Stimulated activated CD8-positive, alpha-beta memory T cell treated with anti-CD3 and anti-CD28 coated beads, Interleukin-7, amount 100 ng/mL, for 24 hours (primary cell): ENCODE results near the gene GLT6D1.
"Not testable (repeated sequence)": the region's sequence is repeated elsewhere in the genome, so short reads cannot be mapped to it uniquely, and the experiment has no call there.

Experiments
- DNase-seq: peaks from one replicate; pipeline ENCODE4 v3.0.0-alpha.2; 2020; ENCODE audit warnings: low read depth

GLT6D1 gene, protein sequence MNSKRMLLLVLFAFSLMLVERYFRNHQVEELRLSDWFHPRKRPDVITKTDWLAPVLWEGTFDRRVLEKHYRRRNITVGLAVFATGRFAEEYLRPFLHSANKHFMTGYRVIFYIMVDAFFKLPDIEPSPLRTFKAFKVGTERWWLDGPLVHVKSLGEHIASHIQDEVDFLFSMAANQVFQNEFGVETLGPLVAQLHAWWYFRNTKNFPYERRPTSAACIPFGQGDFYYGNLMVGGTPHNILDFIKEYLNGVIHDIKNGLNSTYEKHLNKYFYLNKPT

DNA sequence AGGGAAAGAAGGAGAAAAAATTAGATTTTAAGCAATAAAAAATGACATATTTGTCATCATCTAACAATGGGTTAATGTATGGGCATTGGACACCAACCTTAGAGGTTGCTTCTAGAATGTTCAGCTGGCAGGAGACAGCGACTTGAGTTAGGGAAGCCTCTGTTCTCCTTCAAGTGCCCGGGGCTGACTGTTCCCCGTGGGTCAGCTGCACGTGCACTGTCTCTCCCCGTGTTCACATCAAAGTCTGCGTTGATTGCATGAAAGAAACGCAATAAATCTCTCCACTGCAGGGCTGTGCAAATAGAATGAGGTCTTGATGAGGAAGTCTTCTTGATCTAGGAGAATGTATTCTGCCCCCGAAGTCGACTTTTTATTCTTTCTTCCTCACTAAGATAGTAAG lies at the start of gene GLT6D1:
Gene GLT6D1, minus strand, starts transcription at position 345 of the 400 bp plus-strand sequence. CDS start 353 bp downstream, outside the sequence.
- DNase-seq = no peak

DNA sequence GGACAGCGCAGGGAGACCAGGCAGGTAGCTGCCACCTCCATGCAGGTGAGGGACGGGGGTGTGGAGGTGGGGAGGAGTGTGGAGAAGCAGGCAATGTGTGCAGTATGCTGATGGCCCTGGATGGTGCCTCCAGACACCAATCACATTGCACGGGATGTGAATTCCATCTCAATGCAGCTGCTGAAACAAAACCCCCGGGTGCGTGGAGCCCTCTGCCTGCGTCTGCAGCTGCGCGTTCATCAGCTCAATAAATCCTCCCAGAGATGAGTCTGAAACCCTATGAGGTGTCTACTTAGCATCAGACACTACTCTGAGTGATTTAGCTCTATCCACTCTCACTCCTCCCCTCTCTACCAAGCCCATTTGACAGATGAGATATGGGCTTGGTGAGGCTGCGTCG lies 49.7 kb upstream of the GLT6D1 start:
- DNase-seq = no peak

DNA sequence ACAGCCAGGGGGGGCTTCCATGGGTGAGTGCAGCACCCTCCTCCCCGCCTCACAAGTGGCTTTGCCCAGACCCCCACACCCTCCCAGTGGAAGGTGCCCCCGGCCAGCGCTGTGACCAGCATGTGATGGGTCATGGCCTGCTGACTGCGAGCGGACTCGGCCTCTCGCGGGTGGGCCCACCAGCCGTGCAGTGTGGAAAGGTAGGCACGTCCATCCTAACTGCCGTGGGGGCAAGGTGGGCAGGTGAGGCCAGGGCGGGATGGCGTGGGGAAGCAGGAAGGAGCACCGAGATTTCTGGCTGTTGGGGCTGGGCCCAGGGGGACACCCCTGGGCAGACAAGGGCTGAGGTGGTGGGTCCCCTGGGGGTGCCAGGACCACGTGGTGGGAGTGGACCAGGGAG lies 47.9 kb upstream of the GLT6D1 start:
- no peak for DNase-seq

DNA sequence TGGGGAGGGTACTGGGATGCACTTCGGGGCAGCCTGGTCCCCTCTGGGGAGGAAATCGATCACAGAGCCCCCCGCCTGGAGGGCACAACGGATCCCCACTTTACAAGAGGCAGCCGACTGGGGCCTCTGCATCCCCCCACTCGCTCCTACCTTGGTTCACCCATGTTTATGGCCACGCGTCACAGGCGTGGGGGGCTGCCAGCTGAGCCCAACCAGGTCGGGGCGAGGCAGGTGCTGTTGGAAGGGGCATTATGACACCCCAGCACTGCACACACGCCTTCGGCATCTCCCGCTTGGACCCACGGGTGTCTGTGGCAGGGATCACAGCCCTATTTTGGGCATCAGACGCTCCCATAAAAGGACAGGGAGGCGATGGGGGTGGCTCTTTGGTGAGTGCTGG lies 45.4 kb upstream of the GLT6D1 start:
- no peak for DNase-seq

DNA sequence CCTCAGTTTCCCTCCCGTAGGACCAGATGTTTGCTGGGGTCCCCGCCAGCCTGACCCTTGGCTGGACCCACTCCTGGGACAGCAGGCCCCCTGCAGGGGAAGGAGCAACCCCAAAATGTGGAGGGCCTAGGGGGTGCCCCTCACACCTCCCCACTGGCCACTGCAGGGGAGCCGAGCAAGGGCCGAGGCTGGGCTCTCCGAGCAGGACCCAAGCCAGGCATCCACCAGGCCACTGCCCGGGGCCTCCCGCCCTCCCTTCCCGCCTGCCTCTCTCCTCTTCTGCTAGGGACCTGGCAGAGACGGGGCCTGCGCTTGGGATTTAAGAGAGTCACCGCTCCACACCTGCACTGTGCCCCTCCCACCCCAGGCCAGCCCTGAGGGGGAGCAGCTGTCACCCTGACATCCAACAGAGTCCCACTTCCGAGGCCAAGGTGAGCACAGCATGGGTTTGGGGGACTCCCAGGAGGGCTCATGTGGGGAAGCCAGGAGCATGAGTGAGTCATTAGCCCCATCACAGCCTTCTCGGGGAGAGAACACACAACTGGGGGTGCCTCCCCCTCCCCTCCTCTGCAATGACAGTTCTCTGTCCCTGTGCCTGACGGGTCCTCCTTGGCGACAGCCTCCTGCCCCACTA lies 44.2 kb upstream of the GLT6D1 start:
- DNase-seq = no peak

DNA sequence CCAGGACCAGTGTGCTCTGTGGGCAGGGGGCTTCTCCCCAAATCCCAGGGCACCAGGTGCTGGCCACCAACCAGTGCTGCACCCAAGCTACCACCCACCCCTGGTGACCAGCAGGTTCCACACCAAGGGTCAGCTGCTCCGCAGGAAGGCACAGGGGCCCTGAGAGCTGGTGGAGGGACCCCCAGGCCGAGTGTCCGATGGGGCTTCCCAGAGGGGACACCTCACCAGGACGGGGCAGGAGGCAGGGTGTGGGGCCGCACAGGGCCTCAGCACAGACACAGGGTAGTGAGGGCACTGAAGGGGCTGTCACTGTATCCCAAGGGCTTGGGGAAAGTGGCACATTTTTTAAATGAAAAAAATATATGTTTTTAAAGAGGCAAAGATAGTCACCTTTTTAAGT lies 41.8 kb upstream of the GLT6D1 start:
- no peak for DNase-seq

DNA sequence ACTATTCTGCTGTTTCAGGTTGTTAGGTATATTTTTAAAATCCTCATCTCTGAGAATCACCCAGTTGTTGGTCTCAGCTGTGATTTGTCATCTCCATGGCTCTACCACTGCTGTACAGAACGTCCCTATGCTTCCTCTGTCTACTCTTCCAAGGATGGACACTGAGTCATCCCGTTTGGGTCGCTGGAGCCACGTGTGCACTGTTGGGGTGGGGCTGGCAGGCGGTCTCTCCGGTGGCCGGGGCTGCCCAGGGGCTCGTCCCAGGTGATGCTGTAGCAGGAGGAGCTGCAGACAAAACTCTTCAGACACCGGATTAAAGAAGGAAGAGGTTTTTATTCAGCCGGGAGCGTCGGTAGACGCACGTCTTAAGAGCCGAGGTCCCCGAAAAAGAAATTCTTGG lies 40.7 kb upstream of the GLT6D1 start:
- no peak for DNase-seq

DNA sequence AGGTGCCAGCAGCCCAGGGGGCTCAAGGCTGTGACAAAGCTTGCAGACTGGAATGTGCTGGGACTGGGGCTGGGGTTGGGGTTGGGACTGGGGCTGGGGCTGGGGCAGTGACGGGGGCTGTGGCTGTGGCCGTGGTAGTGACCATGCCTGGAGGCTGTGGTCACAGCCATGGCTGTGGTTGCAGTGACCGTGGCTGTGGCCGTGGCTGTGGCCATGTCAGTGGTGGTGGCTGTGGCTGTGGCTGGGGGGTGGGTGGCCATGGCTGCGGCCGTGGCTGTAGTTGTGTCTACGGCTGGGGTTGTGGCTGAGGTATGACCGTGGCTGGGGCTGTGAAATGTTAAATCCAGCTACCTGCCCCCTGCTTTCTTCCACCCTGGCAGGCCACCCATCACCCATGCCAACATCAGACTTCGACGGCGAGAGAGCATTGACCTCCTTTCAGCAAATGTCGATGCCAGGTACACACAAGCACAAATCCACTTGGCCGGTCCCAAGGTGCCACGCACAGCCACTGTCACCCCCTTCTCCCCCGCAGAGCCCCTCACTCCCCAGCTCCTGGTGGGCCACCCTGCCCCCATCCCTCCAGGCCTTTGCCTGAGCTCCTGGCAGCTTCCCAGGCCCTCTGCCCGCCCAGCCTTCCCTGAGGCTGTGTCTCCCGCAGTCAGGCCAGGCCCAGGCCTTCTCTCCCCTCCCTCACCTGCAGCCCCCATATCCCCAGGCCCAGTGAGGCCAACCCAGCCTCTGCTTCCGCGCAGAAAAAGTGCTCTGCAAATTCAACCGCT lies 39.1 kb upstream of the GLT6D1 start:
- DNase-seq = no peak

DNA sequence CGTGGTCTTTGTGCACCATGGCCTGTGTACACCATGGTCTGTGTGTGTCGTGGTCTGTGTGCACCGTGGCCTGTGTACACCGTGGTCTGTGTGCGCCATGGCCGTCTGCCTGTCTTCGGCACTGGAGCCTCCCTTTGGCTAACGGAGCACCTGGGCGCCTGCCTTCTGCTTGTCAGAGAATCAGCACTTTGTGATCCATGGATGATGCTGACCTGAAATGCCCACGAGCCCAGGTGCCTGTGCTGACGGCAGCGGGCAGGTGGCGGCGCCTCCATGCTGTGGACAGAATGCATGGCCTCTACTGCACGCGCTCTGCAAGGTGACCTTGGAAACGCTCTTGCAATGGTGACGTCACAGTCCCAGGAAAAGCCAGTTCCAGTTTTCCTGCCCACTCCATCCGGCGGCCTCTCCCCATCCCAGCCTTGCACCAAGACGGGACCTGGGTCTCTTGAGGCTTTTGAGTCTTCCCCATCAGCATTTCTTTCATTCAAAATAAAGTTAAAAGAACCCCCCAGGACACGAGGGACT lies 38.4 kb upstream of the GLT6D1 start:
- no peak for DNase-seq

DNA sequence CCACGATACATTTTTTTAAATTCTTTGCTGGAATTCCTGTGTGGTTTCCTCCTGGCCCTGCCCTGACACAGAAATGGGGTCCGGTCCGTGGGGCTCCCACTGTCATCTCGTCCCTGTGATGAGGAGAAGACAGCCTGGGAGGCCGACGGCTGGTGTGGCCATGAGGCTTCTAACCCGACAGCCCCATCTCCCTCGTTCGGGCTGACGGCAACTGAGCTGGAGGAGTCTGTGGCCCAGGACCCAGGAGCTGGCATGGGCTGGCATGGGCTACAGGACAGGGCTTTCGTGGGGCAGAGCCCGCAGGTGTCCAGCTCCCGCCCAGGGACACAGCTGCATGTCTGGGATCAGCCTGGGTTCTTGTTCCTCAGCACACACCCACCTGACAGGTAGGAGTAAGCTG lies 37.6 kb upstream of the GLT6D1 start:
- DNase-seq = no peak

DNA sequence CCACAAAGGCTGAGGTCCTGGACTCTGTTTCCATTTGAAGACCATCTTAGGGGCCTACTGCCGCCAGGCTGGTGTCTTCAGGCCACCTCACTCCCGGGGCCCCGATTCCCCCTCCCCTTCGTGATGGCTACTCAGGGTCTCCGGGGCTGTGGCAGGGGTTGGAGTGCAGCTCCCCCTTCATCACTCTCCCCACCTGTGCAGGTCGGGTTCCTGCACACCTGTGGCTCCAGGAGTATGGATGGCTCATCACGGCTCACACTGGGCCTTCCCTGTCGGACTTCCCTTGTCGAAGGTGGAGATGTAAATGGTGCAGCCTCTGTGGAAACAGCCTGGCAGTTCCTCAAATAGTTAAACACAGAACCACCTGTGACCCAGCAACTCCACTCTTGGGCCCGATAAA lies 35.6 kb upstream of the GLT6D1 start:
- no peak for DNase-seq

DNA sequence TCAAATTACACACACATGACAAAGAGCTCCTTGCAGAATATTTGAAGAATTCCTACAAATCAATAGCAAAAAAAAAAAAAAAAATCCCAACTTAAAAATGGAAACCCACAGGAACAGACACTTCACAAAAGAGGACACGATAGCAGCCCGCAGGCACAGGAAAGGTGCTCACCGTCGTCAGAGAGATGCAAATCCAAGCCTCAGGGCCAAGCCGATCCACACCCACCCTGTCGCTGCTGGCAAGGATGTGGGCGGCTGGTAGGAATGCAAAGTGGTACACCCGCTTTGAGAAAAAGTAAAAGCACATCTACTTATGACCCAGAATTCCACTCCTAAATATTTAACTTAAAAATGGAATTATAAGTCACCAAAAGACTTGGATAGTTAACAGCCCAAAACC lies 34.6 kb upstream of the GLT6D1 start:
- DNase-seq = no peak

DNA sequence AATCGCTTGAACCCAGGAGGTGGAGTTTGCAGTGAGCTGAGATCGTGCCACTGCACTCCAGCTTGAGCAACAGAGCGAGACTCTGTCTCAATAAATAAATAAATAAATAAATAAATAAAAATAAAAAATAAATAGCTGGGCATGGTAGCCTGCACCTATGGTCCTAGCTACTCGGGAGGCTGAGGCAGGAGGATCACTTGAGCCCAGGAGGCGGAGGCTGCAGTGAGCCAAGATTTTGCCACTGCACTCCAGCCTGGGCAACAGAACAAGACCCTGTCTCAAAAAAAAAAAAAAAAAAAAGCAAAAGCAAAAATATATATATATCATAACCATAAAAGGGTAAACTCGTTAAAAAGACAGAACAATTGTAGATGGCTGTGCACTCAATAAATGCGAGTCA lies 33.4 kb upstream of the GLT6D1 start:
- DNase-seq = not testable (repeated sequence)

DNA sequence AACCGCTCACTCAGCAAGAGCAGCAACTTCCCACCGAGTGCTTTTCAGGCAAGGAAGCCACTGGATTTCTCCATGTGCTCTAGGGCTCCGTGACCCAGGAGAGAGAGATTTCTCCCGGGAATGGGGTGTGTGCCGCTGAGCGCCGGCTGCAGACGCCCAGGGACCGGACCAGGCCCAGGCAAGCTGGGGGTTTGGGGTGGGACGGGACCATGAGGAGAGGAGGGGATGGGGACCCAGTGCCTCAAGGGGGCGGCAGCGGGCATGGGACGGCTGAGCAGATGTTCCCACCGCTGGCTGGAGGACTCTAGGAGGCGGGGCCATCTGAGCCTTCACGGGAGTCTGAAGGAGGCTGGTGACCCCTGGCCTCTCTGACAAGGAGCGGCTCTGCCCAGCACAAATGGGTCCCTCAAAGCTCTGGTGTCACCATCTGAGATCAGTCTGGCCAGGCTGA lies 32.3 kb upstream of the GLT6D1 start:
- no peak for DNase-seq

DNA sequence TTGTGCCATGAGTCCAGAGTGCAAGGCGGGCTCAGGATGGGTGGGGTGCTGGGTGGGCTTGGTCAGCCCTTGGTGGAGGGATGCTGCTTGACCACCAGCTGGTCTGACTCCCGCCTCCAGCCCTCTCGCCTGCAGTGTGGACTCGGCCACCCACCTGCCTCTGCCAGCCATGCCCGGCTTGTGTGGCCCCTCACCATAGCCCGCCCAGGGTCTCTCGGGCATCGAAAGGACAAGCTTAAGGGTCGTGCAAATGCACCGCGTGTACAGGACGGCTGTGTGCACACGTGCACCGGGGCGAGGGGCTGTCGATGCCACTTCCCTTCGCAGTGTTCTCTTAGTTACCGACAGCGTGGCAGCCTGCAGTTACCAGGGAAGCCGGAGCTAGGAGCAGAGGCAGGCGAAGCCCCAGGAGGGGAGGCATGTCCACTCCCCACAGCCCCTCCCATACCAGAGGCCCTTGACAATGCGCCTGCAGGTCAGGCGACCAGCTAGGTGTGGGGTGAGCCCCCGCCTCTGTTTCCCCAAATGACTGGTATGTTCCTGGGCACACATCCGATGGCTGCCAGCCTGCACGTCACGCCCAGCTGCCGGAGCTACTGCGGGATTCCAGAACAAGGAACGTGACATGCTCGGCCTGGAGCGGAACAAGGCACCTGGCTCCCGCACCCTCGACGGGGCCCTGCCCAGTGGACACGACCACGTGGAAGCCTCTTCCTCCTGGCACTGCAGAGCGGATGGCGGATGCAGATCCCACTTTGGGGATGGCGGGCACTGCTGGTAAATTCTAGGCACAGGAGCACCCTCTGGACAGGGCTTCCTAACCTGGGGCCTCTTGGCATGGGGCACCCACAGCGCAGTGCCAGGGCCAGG lies 31.6 kb upstream of the GLT6D1 start:
- DNase-seq = no peak

DNA sequence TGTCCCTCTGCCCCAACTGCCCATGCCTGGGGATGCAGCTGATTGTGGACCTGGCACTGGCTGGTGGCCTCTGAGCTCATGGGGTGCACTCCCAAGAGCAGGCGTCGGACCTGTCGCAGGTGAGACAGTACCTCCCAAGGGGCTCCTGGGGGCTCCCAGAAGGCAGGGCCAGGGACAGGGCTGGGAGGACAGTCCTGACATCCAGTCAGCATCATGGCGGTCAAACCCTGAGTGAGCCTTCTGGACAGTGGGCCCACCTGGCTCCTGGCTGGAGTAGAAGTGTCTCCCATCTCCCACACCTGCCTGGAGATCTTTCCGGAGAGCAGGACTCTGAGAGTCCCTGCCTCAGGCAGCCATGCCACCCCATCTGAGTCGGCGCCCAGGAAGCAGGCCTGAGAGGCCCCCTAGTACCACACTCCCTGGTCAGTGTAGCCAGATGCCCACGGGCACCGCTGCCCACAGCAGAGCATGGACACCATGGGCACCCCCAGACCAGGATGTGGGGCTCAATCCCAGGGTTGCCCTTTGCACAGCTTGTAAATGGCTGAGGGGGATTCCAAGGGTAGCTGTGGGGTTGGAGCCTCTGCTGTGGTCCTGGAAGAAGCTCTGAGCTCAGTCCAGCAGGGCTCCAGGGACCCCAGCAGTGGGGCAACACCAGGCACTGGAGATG lies 30.4 kb upstream of the GLT6D1 start:
- no peak for DNase-seq

DNA sequence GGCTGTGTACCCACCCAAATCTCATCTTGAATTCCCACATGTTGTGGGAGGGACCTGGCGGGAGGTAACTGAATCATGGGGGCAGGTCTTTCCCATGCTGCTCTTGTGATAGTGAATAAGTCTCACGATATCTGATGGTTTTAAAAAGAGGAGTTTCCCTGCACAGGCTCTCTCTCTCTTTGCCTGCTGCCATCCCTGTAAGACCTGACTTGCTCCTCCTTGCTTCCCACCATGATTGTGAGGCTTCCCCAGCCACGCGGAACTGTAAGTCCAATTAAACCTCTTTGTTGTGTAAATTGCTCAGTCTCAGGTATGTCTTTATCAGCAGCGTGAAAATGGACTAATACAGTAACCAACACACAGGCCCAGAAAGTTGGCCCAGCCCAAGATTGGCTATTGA lies 29.7 kb upstream of the GLT6D1 start:
- not testable (repeated sequence) for DNase-seq

DNA sequence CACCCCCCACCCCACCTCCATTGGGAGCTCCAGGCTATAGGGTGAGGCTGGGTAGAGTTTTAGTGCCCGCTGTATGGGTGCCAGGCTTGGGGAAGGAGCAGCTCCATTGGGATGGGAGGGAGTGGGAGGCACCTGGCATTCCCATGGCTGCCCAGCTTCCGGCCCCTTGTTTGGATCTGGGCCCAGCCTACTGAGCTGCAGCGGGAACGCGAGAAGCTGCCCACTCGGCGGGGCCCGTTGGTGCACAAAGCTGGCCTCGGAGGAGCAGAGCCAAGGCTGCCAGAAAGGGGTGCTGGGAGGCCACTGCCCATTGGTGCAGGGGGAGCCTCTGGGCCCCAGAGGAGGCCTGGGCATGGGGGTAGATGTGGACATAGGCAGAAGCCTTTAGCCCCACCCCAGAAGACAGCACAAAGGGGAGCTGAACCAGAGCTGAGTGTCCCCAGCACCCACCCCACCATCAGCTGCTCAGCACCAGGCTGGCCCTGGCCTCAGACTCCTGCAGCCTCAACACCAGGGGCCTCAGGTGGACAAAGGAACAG lies 28.2 kb upstream of the GLT6D1 start:
- no peak for DNase-seq

DNA sequence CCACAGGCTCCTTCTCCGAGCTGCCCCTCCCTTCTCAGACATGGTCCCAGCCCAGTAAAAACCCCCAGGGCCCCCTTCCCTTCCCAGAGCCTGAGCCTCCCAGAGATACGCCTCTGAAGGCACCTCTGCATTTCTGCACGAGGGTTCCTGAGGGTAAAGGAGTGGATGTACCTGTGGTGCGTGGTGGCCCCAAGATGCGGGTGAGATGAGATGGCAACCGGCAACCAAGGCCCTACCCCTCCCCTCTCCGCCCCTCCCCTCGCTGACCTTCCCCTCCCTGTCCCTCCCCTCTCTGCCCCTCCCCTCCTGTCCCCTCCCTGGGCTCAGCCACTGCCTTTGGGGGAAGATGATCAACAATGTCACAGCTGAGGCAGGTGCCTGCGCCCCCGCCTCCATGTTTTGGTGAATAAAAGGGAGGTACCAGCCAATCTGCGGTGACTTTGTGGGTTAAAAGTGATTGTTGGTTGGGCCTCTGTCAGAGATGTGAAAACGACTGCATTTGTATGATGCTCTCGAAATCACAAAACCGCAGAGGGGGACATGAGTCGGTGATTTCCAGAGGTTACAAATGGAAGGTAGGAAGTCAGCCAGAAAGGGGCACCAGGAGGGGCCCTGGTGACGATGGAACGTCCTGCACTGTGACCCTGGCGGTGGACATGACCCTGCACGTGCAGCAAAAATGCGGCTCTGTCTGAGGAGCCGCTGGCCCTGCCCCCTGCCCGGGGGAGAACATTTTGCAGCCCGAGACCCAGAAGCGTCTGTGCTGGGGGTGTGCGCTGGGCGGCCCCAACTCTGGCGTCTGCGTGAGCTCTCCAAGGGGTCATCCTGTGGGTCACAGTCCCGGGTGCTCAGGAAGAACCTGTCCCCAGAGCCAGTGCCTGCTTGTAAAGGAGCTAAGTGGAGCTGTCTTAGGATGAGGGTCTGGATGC lies 27.5 kb upstream of the GLT6D1 start:
- DNase-seq = no peak

DNA sequence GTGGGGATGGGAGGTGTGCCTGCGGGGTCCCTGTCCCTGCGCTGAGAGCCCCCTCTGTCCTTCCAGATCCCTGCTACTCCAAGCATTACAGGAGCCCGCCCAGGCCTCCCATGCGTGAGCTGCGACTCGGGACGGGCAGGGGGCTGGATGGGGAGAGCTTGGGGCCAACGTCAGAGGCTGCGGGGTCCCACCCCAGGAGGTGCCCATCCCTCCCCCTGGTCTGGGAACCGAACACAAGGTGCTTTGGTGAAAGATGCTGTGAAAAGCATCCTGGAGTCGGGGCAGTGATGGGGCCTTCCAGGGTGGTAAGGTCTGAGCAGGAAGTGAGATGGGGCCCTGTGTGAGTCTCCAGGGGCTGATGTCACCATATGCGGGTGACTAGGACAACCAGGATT lies 26.5 kb upstream of the GLT6D1 start:
- DNase-seq = no peak
